HFFc6 (cell line): ENCODE results near the gene IFT122. TPM values are rescaled to one million over a fixed set of nuclear protein-coding genes. Genes with fewer than 3 reads are reported as not detected.
"Not testable (repeated sequence)": the region's sequence is repeated elsewhere in the genome, so short reads cannot be mapped to it uniquely, and the experiment has no call there.

Experiments used
- DNase-seq: peaks from one replicate; pipeline ENCODE4 v3.0.0-alpha.2; 2018
- H3K27ac Mint-ChIP-seq: 2 replicates; pipeline ENCODE4 v1.8.0; 2020; ENCODE audit warnings: mild to moderate bottlenecking, mixed read lengths
- H3K27me3 Mint-ChIP-seq: 2 replicates; pipeline ENCODE4 v1.8.0; 2021; ENCODE audit warnings: mild to moderate bottlenecking, moderate library complexity, mixed read lengths; ENCODE audit not compliant: insufficient read depth
- H3K36me3 Mint-ChIP-seq: 2 replicates; pipeline ENCODE4 v1.8.0; 2021; ENCODE audit warnings: low read depth, mixed read lengths
- H3K4me1 Mint-ChIP-seq: 2 replicates; pipeline ENCODE4 v1.8.0; 2020; ENCODE audit warnings: low read depth, mixed read lengths
- H3K4me3 Mint-ChIP-seq: 2 replicates; pipeline ENCODE4 v1.8.0; 2020; ENCODE audit warnings: mild to moderate bottlenecking, moderate library complexity, mixed read lengths
- H3K9me3 Mint-ChIP-seq: 2 replicates; pipeline ENCODE4 v1.8.0; 2020; ENCODE audit warnings: mild to moderate bottlenecking, mixed read lengths
- total RNA-seq, 6 experiments: library from RNA; stranded (reverse); fragmentation: NEBNext Ultra II Directional; extraction: Animal tissue kit (Norgen Biotek cat#: 25700); gene quantifications; 2 replicates in 1 of 6; 3 replicates in 5 of 6; pipeline ENCODE4 v1.2.3, GENCODE V29; 2021
- TF ChIP-seq, protein P1 (sequence below): fragments of 200-600 bp; sonication (generic); IDR thresholded peaks from 2 replicates; pipeline ENCODE4 v1.5.0; 2021; ENCODE audit warnings: antibody characterized with exemption, mild to moderate bottlenecking

IFT122 gene
- total RNA-seq, 6 experiments from 2014 or later = 12.2 to 18.8 (median 18.2) TPM

DNA sequence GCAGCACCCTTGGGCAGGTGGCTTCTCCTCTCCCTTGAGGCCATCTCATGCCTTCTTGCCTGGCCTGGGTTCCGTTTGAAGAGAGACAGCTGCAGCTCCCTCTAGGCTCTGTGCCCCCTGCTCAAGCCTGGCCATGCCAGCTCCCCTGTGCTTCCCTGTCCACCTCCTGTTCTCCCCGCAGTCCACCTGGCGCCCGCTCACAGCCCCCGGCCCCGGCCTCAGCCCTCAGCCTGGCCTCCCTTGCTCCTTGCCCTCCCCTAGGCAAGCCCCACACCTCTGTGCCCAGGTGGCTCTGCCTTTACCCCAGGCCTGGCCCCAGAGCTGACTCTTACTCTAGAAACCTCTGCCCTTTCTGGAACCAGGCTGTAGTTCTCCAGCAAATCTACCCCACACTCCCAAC, 74.5 kb downstream of the IFT122 start:
- no peak overlapping the region for H3K27ac Mint-ChIP-seq
- TF ChIP-seq, protein P1, sequence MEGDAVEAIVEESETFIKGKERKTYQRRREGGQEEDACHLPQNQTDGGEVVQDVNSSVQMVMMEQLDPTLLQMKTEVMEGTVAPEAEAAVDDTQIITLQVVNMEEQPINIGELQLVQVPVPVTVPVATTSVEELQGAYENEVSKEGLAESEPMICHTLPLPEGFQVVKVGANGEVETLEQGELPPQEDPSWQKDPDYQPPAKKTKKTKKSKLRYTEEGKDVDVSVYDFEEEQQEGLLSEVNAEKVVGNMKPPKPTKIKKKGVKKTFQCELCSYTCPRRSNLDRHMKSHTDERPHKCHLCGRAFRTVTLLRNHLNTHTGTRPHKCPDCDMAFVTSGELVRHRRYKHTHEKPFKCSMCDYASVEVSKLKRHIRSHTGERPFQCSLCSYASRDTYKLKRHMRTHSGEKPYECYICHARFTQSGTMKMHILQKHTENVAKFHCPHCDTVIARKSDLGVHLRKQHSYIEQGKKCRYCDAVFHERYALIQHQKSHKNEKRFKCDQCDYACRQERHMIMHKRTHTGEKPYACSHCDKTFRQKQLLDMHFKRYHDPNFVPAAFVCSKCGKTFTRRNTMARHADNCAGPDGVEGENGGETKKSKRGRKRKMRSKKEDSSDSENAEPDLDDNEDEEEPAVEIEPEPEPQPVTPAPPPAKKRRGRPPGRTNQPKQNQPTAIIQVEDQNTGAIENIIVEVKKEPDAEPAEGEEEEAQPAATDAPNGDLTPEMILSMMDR = no peak
- H3K4me3 Mint-ChIP-seq = no peak overlapping the region
- no peaks in the 10 kb centered on the region for H3K9me3 Mint-ChIP-seq
- H3K27me3 Mint-ChIP-seq = peaks cover 1% of the 10 kb centered on the region
- DNase-seq = no peak
- peaks cover 9% of the 10 kb centered on the region; the same call in 1 of the 2 replicates for H3K36me3 Mint-ChIP-seq
- no peaks in the 10 kb centered on the region for H3K4me1 Mint-ChIP-seq

DNA sequence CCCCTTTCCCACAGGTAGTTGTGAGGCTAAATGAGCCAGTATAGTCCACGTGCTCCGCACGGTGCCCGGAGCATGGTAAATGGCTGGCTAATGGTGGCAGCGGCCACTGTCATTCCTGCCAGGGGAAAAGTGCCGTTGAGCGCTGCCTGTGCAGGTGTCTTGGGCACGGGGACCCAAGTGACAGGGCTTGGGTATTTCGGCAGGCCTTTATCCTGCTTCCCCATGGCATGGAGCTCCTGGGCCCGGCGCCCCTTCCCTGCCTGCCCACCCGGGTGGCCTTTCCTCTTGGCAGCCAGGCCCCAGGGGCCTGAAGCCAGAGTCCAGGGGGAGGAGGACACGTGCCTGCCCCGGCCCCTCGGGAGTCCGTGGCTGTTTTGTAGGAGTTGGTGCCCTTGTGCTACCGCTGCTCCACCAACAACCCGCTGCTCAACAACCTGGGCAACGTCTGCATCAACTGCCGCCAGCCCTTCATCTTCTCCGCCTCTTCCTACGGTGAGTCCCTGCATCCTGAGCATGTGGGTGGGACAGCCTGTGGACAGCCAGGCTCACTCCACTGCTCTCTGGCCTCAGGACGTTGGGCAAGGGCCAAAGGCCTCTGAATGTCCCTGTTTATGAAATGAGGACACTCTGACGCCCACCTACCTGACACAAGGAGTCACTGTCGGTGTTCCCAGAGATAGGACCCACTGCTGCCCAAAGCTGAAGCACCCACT, 75.2 kb downstream of the IFT122 start:
- not testable (repeated sequence) for H3K4me1 Mint-ChIP-seq, H3K27me3 Mint-ChIP-seq, DNase-seq, H3K4me3 Mint-ChIP-seq, H3K27ac Mint-ChIP-seq, H3K9me3 Mint-ChIP-seq
- H3K36me3 Mint-ChIP-seq = peaks cover 12% of the 10 kb centered on the region; the same call in 1 of the 2 replicates

DNA sequence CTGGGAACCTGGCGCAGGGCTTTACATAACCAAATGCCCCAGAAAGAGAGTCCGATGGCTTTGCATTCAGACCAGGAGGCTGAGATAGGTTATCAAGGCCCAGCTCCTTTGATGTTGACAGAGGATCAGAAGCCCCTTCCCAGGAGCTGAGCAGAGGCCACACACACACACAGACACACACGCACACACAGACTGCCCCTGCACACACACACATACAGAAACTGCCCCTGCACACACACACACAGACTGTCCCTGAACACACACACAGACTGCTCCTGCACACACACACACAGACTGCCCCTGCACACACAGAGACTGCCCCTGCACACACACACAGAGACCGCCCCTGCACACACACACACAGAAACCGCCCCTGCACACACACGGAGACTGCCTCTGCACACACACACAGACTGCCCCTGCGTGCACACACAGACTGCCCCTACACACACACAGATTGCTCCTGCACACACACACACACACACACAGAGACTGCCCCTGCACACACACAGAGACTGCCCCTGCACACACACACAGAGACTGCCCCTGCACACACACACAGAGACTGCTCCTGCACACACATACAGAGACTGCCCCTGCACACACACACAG, 75.9 kb downstream of the IFT122 start:
- peaks cover 13% of the 10 kb centered on the region; the same call in 1 of the 2 replicates for H3K36me3 Mint-ChIP-seq
- not testable (repeated sequence) for H3K4me1 Mint-ChIP-seq, DNase-seq, H3K9me3 Mint-ChIP-seq, H3K4me3 Mint-ChIP-seq, H3K27ac Mint-ChIP-seq, H3K27me3 Mint-ChIP-seq

DNA sequence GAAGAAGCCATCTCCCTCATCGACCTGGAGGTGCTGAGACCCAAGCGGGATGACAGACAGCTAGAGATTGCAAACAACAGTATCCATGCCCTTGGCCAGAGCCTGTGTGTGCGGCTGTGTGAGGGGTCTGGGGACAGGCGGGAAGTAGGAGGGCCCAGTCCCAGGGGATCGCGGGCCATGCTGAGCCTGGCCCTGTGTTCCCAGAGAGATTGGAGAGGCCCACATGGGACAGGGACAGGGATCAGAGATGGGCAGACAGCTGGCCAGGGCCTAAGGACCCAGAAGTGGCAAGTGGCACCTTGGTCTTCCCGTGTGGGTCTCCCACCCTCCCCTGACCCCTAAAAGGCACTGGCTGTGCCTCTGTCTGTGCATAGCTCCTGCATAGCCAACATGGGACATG, 77.5 kb downstream of the IFT122 start:
- no peaks in the 10 kb centered on the region for H3K9me3 Mint-ChIP-seq
- peaks cover 13% of the 10 kb centered on the region; the same call in 1 of the 2 replicates for H3K36me3 Mint-ChIP-seq
- peaks cover 9% of the 10 kb centered on the region; the same call in 1 of the 2 replicates for H3K4me1 Mint-ChIP-seq
- DNase-seq = no peak
- TF ChIP-seq, protein P1 = no peak
- no peak overlapping the region for H3K4me3 Mint-ChIP-seq
- H3K27ac Mint-ChIP-seq = no peak overlapping the region
- no peaks in the 10 kb centered on the region; the same call in 1 of the 2 replicates for H3K27me3 Mint-ChIP-seq

DNA sequence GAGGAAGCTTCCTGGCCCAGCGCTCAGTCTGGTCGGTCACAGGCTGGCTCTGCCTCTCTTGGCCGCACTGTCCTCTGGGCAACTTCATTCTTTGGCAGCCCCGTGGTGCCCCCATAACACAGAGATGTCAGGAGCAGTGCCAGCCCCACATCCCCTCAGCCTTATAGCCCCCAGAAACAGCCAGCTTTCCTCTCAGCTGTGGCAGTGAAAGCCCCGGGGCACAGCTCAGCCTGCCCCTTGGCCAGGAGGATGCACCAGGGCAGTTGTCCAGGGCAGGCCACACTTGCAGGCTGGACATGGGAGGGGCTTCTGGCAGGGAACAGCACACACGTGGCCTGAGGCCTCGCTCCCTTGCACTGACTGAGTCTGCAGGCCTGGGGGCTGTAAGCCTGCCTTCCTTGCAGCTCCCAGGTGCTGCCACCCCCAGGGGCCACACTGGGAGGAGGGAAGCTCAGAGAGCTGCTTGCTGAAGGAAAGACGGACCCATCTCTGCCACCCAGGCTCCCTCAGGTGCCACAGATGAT, 78.1 kb downstream of the IFT122 start:
- no peak overlapping the region for H3K4me3 Mint-ChIP-seq
- peaks cover 13% of the 10 kb centered on the region; the same call in 1 of the 2 replicates for H3K36me3 Mint-ChIP-seq
- no peak overlapping the region for H3K27ac Mint-ChIP-seq
- no peak for DNase-seq
- H3K9me3 Mint-ChIP-seq = no peaks in the 10 kb centered on the region
- TF ChIP-seq, protein P1 = no peak
- peaks cover 9% of the 10 kb centered on the region; the same call in 1 of the 2 replicates for H3K4me1 Mint-ChIP-seq
- H3K27me3 Mint-ChIP-seq = no peaks in the 10 kb centered on the region; the same call in 1 of the 2 replicates

DNA sequence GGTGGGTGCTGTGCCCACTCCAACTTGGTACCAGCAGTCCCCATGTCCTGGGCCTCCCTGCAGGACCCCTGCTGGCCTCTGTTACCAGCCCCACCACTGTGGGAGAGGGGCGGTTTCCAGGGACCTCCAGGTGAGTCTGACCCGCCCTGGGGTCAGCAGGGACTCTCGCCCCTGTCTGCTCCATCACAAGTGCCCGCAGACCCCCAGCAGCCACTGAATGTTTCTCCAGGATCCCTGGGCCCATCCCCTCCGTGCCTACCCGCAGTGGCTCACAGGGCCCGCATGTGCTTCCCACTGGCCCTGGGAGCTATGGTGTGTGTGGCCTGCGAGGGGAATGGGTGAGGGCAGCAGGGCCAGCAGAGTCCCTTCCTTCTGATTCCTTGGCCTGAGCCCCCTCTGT, 78.6 kb downstream of the IFT122 start:
- no peak for DNase-seq
- Mint-ChIP-seq H3K36me3 (peaks cover 13% of the 10 kb centered on the region; the same call in 1 of the 2 replicates), H3K4me1 (peaks cover 9% of the 10 kb centered on the region; the same call in 1 of the 2 replicates), H3K27me3 (no peaks in the 10 kb centered on the region; the same call in 1 of the 2 replicates), H3K4me3 (no peak overlapping the region), H3K27ac (no peak overlapping the region), H3K9me3 (no peaks in the 10 kb centered on the region)
- TF ChIP-seq, protein P1 = no peak
